ENCODE measurements around the gene SHOC2.
"Not testable (repeated sequence)": the region's sequence is repeated elsewhere in the genome, so short reads cannot be mapped to it uniquely, and the experiment has no call there.

SHOC2 gene

DNA sequence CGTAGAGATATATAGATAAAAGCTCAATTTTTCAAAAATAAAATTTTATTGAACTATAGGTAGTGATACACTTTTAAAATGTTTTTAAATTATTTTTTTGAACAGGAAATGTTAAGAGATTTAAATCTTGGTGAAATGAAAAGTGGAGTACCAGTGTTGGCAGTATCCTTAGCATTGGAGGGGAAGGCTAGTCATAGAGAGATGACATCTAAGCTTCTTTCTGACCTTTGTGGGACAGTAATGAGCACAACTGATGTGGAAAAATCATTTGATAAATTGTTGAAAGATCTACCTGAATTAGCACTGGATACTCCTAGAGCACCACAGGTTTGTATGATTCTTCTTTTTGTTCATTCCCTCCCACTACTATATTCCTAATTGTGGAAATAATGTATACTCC, 31.8 kb upstream of the SHOC2 start:
- Mint-ChIP-seq H3K4me3 (no peak overlapping the region), H3K27me3 (no peaks in the 10 kb centered on the region), H3K9me3 (no peaks in the 10 kb centered on the region), H3K36me3 (ENCODE audit: low read depth) (peaks cover 39% of the 10 kb centered on the region), H3K4me1 (peaks cover 54% of the 10 kb centered on the region), H3K27ac (peak overlapping the region; percentile 21)
- ATAC-seq (peak; percentile 73), DNase-seq (no peak)

DNA sequence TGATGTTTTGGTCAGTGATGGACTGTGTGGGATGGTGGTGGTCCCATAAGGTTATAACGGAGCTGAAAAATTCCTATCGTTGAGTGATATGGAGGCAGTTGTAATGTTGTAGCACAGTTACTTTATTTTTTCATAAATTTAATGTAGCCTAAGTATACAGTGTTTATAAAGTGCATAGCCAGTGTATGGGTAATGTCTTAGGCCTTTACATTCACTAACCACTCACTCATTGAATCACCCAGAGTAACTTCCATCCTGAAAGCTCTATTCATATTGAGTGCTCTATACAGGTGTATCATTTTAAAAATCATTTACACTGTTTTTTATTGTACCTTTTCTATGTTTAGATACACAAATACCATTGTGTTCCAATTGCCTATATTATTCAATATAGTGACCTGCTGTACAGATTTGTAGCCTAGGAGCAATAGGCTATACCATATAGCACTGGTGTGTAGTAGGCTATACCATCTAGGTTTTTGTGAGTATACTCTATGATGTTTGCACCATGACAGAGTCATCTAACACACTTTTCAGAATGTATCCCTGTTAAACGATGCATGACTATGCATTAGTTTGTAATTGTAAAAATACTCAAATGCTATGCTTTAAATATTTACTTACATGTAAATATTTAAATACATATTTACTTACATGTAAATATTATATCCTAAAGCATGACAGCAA, 26.7 kb upstream of the SHOC2 start:
- Mint-ChIP-seq H3K27me3 (no peaks in the 10 kb centered on the region), H3K36me3 (ENCODE audit: low read depth) (peaks cover 34% of the 10 kb centered on the region), H3K9me3 (no peaks in the 10 kb centered on the region), H3K4me3 (no peak overlapping the region), H3K4me1 (peaks cover 33% of the 10 kb centered on the region), H3K27ac (peak overlapping the region; percentile 59)
- no peak for DNase-seq
- no peak for ATAC-seq

GRCh38 chr10:110893559-110894179, 25.7 kb upstream of the SHOC2 start:
- Mint-ChIP-seq H3K4me1 (peaks cover 38% of the 10 kb centered on the region), H3K36me3 (ENCODE audit: low read depth) (peaks cover 40% of the 10 kb centered on the region)

GRCh38 chr10:110897184-110897583, 22.2 kb upstream of the SHOC2 start:
- H3K27me3 Mint-ChIP-seq: no peaks in the 10 kb centered on the region
- no peak overlapping the region for H3K27ac Mint-ChIP-seq
- no peaks in the 10 kb centered on the region for H3K9me3 Mint-ChIP-seq
- H3K4me1 Mint-ChIP-seq: peaks cover 43% of the 10 kb centered on the region
- peaks cover 43% of the 10 kb centered on the region for H3K36me3 Mint-ChIP-seq (ENCODE audit: low read depth)
- H3K4me3 Mint-ChIP-seq: no peak overlapping the region
- DNase-seq (no peak), ATAC-seq (no peak)

More at GRCh38 chr10:110893559-110894179, 25.7 kb upstream of the SHOC2 start:
- Mint-ChIP-seq H3K4me3 (no peak overlapping the region), H3K27ac (no peak overlapping the region), H3K27me3 (no peaks in the 10 kb centered on the region), H3K9me3 (no peaks in the 10 kb centered on the region)
- ATAC-seq (peak; percentile 92), DNase-seq (no peak)

GRCh38 chr10:110898391-110898790, 21.0 kb upstream of the SHOC2 start:
- no peak for ATAC-seq
- Mint-ChIP-seq H3K36me3 (ENCODE audit: low read depth) (peaks cover 45% of the 10 kb centered on the region), H3K27me3 (no peaks in the 10 kb centered on the region), H3K4me3 (no peak overlapping the region), H3K9me3 (no peaks in the 10 kb centered on the region), H3K4me1 (peaks cover 51% of the 10 kb centered on the region), H3K27ac (peak overlapping the region; percentile 50)
- no peak for DNase-seq

GRCh38 chr10:110900983-110901382, 18.4 kb upstream of the SHOC2 start:
- Mint-ChIP-seq H3K27me3 (no peaks in the 10 kb centered on the region), H3K9me3 (no peaks in the 10 kb centered on the region), H3K4me1 (peaks cover 55% of the 10 kb centered on the region), H3K4me3 (no peak overlapping the region), H3K27ac (no peak overlapping the region), H3K36me3 (ENCODE audit: low read depth) (peaks cover 40% of the 10 kb centered on the region)
- DNase-seq (no peak), ATAC-seq (no peak)

DNA sequence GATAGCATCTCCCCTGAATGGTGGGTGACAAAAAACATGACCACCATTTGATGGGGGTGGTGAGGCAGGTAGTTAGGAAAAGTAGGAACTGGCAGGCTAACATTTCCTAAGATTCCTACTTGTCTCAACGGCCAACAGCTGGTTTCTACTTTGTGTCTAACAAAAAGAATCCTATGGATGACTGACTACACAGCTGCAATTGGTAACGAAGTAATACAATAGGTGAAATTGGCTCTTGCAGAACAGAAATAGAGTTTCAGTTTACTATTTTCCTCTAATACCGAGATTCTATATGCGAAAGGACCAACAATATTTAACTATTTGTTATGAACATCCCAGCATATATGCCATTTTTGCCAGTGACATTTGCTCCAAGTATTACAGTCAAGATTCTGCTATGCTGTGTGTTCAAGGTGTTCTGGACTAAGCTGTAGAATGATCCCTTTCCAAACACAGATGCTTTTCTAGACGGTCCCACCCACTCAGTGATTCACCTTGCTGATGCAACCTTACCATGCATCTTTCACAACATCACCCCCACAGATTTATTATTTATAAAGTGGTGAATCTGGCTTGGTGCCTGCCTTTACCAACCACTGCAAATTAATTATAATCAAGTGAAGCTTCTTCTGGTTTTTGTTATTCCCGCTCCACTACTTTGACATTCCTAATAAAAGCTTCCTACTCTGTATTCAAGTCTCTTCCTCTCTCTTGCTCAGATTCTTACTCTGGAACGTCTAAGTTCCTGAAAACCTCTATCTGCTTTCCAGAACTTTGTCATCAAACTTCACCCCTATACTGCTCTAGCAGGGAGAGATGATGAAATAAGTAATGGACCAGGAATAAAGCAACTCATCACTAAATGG, 17.2 kb upstream of the SHOC2 start:
- Mint-ChIP-seq H3K27ac (peak overlapping the region; percentile 80), H3K4me1 (peaks cover 49% of the 10 kb centered on the region), H3K4me3 (no peak overlapping the region), H3K9me3 (no peaks in the 10 kb centered on the region), H3K27me3 (no peaks in the 10 kb centered on the region), H3K36me3 (ENCODE audit: low read depth) (peaks cover 40% of the 10 kb centered on the region)
- DNase-seq (peak; percentile 46), ATAC-seq (peak; percentile 81)

GRCh38 chr10:110903280-110904278, 15.8 kb upstream of the SHOC2 start:
- no peak for DNase-seq
- Mint-ChIP-seq H3K27me3 (no peaks in the 10 kb centered on the region), H3K4me1 (peaks cover 43% of the 10 kb centered on the region), H3K27ac (peak overlapping the region; percentile 80), H3K4me3 (no peak overlapping the region), H3K36me3 (ENCODE audit: low read depth) (peaks cover 37% of the 10 kb centered on the region), H3K9me3 (no peaks in the 10 kb centered on the region)
- ATAC-seq: peak; percentile 79

- peaks cover 10% of the 10 kb centered on the region for H3K36me3 Mint-ChIP-seq (ENCODE audit: low read depth)
- peaks cover 8% of the 10 kb centered on the region for H3K4me1 Mint-ChIP-seq
- DNase-seq (no peak), ATAC-seq (no peak)
- H3K27me3 Mint-ChIP-seq: no peaks in the 10 kb centered on the region
- H3K27ac Mint-ChIP-seq: no peak overlapping the region
- H3K4me3 Mint-ChIP-seq: no peak overlapping the region
- H3K9me3 Mint-ChIP-seq: no peaks in the 10 kb centered on the region
Observed at GRCh38 chr10:110910138-110910537, 9.3 kb upstream of the SHOC2 start.

- no peak for DNase-seq
- Mint-ChIP-seq H3K27me3 (no peaks in the 10 kb centered on the region), H3K4me1 (peaks cover 22% of the 10 kb centered on the region), H3K36me3 (ENCODE audit: low read depth) (peaks cover 18% of the 10 kb centered on the region), H3K9me3 (no peaks in the 10 kb centered on the region), H3K4me3 (no peak overlapping the region), H3K27ac (no peak overlapping the region)
- no peak for ATAC-seq
Observed at GRCh38 chr10:110912374-110912773, 7.0 kb upstream of the SHOC2 start.

- ATAC-seq: no peak
- H3K4me1 Mint-ChIP-seq: peaks cover 24% of the 10 kb centered on the region
Observed at GRCh38 chr10:110914431-110914830, 5.0 kb upstream of the SHOC2 start.

GRCh38 chr10:110915035-110915434, 4.4 kb upstream of the SHOC2 start:
- peaks cover 16% of the 10 kb centered on the region for H3K36me3 Mint-ChIP-seq (ENCODE audit: low read depth)
- peak overlapping the region; percentile 29 for H3K27ac Mint-ChIP-seq
- H3K4me3 Mint-ChIP-seq: no peak overlapping the region
- peaks cover 24% of the 10 kb centered on the region for H3K4me1 Mint-ChIP-seq
- H3K27me3 Mint-ChIP-seq: no peaks in the 10 kb centered on the region
- H3K9me3 Mint-ChIP-seq: no peaks in the 10 kb centered on the region
- ATAC-seq (no peak), DNase-seq (no peak)

More at GRCh38 chr10:110914431-110914830, 5.0 kb upstream of the SHOC2 start:
- Mint-ChIP-seq H3K4me3 (no peak overlapping the region), H3K9me3 (no peaks in the 10 kb centered on the region), H3K36me3 (ENCODE audit: low read depth) (peaks cover 16% of the 10 kb centered on the region), H3K27ac (no peak overlapping the region), H3K27me3 (no peaks in the 10 kb centered on the region)
- no peak for DNase-seq

DNA sequence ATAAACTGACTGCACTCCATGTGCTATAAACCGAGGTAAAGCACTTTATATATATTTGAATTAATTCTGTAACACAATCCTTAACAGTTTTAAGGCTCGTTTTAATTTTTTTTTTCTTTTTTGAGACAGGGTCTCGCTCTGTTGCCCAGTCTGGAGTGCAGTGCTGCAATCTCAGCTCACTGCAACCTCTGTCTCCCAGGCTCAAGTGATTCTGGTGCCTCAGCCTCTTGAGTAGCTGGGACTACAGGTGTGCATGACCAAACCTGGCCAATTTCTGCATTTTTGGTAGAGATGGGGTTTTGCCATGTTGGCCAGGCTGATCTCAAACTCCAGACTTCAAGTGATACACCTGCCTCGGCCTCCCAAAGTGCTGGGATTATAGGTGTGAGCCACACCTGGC, 3.8 kb upstream of the SHOC2 start:
- peaks cover 16% of the 10 kb centered on the region for H3K36me3 Mint-ChIP-seq (ENCODE audit: low read depth)
- not testable (repeated sequence) for H3K9me3 Mint-ChIP-seq, DNase-seq, ATAC-seq, H3K27me3 Mint-ChIP-seq, H3K4me3 Mint-ChIP-seq
- H3K4me1 Mint-ChIP-seq: peaks cover 24% of the 10 kb centered on the region
- peak overlapping the region; percentile 29 for H3K27ac Mint-ChIP-seq

All from activated naive CD8-positive, alpha-beta T cell treated with anti-CD3 and anti-CD28 coated beads, Interleukin-2, amount 50 U/mL, for 24 hours (primary cell).